ENCODE data around the gene HLA-DOA. TPM values are rescaled to one million over a fixed set of nuclear protein-coding genes. Genes with fewer than 3 reads are reported as not detected.

HLA-DOA gene
- total RNA-seq = 10 to 100 TPM in 2 of 4 donors, 1 to 10 TPM in 2; 3.8 to 11.5 (median 8.3) TPM

- peaks cover 0 to 7% (median 2%) of the 10 kb centered on the region in 4 donors for H3K4me1 ChIP-seq
- peaks cover 0 to 73% (median 6%) of the 10 kb centered on the region in 4 donors for H3K27me3 ChIP-seq
- WGBS = 35% methylated on average over 24 of the region's 24 CpGs
- intact Hi-C loops (cut with DNase I) = no loop called here
- no peak for DNase-seq (ENCODE audit: extremely low spot score)
- no peaks in the 10 kb centered on the region for H3K36me3 ChIP-seq
- no peak for TF ChIP-seq POLR2A (IDR thresholded peaks at IDR 0.05; ENCODE audit: low read depth)
- TF ChIP-seq, protein P1, sequence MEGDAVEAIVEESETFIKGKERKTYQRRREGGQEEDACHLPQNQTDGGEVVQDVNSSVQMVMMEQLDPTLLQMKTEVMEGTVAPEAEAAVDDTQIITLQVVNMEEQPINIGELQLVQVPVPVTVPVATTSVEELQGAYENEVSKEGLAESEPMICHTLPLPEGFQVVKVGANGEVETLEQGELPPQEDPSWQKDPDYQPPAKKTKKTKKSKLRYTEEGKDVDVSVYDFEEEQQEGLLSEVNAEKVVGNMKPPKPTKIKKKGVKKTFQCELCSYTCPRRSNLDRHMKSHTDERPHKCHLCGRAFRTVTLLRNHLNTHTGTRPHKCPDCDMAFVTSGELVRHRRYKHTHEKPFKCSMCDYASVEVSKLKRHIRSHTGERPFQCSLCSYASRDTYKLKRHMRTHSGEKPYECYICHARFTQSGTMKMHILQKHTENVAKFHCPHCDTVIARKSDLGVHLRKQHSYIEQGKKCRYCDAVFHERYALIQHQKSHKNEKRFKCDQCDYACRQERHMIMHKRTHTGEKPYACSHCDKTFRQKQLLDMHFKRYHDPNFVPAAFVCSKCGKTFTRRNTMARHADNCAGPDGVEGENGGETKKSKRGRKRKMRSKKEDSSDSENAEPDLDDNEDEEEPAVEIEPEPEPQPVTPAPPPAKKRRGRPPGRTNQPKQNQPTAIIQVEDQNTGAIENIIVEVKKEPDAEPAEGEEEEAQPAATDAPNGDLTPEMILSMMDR (IDR thresholded peaks at IDR 0.05) = no peak
- no peak for TF ChIP-seq POLR2AphosphoS5 (IDR thresholded peaks at IDR 0.05)
- TF ChIP-seq EP300 (IDR thresholded peaks at IDR 0.05) = no peak
- no peak within 1 kb of the TSS for H3K27ac ChIP-seq (replicated peaks in 1 of 4)
- H3K4me3 ChIP-seq = peak within 1 kb of the TSS; percentile 32 to 49 (median 38)
- H3K9me3 ChIP-seq = no peaks in the 10 kb centered on the region
Measured at GRCh38 chr6:33008944-33009861, at the start of gene HLA-DOA. Gene HLA-DOA (minus strand): TSS chr6:33009591.

DNA sequence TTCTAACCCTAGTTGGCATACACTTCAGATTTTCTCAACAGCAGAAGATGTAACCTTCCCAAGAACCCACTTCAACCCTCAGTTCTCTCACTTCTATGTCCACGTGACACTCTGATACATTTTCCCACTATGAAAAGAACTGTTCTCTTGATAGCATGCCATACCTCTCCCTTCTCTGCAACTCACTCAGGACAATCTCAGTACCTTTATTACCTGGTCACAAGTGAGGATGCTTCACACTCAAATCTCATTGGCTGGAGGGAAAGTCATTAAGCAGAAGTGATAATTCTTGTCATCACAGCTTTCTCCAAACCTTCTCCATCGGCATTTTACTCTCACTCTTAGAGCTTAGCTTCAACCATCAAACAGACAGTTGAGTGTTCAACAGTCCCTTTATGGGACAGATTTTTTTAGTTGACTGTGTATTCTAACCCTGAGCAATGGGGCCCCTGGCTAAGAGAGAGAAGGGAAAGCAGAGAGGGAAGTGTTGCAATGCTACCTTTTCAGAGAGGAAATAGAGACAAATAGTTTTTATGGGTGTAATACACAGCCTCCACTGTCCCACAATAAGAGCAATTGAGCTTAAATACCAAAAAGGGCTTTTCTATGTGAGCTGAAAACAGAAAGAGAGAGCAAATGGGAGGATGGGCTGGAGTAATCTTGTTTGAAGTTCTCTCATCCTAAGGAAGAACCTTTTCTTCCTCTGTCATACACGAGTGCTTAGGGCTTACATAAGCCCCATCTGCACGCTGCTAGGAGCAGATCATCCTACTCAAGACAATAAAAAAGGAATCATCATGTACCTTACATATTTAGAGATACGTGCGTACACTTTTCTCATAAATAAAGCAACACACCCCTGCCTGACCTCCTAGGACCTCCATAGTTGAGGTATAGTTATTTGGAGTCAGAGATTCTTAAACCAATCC, 48.1 kb upstream of the HLA-DOA start:
- H3K36me3 ChIP-seq = no peaks in the 10 kb centered on the region
- intact Hi-C loops (cut with DNase I) = no loop called here
- 30% methylated on average over 6 of the region's 6 CpGs for WGBS
- TF ChIP-seq EP300 (IDR thresholded peaks at IDR 0.05) = no peak
- TF ChIP-seq, protein P1 (IDR thresholded peaks at IDR 0.05) = no peak
- TF ChIP-seq POLR2AphosphoS5 (IDR thresholded peaks at IDR 0.05) = no peak
- no peak for TF ChIP-seq POLR2A (IDR thresholded peaks at IDR 0.05; ENCODE audit: low read depth)
- H3K4me1 ChIP-seq = no peaks in the 10 kb centered on the region
- no peaks in the 10 kb centered on the region for H3K9me3 ChIP-seq
- peaks cover 0 to 7% (median 0%) of the 10 kb centered on the region in 4 donors for H3K27me3 ChIP-seq
- H3K4me3 ChIP-seq = no peak overlapping the region
- no peak for DNase-seq (ENCODE audit: extremely low spot score)
- no peak overlapping the region for H3K27ac ChIP-seq (replicated peaks in 1 of 4)

DNA sequence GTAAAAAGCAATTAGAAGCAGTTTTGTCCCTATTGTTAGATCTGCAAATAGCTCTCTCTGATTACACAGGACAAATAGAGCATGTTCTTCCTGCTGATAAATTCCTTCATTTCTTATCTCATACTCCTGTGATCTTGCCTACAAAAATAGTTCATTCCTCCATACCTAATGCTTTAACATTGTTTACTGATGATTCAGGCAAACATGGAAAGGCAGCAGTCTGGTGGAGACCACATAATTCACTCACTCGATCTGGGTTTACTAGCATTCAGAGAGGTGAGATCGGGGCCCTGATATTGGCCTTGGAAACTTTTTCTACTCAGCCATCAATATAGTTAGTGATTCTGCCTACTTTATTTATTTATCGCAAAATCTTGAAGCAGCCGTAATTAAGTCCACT, 43.8 kb upstream of the HLA-DOA start:
- intact Hi-C loops (cut with DNase I) = no loop called here

DNA sequence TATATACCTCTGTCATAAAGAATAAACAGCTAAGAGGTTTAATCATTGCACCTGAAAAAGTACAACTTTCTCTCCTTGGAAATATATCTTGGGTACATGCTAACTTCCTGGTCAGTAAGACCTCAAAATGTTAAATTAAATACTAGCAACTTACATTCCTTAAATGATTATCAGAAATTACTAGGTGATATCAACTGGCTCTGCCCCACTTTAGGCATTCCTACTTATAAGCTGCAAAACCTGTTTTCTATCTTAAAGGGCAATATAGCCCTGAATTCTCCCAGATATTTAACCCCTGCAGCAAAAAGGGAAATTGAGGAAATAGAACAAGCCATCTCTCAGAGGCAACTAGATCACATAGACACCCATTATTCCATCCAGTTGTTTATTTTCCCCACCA, 43.2 kb upstream of the HLA-DOA start:
- intact Hi-C loops (cut with DNase I) = no loop called here
- peaks cover 0 to 13% (median 8%) of the 10 kb centered on the region in 4 donors for H3K27me3 ChIP-seq
- H3K4me3 ChIP-seq = no peak overlapping the region
- H3K36me3 ChIP-seq = no peaks in the 10 kb centered on the region
- H3K9me3 ChIP-seq = no peaks in the 10 kb centered on the region
- TF ChIP-seq EP300 (IDR thresholded peaks at IDR 0.05) (no peak), POLR2A (IDR thresholded peaks at IDR 0.05; ENCODE audit: low read depth) (no peak), POLR2AphosphoS5 (IDR thresholded peaks at IDR 0.05) (no peak)
- TF ChIP-seq, protein P1 (IDR thresholded peaks at IDR 0.05) = no peak
- H3K27ac ChIP-seq (replicated peaks in 1 of 4) = no peak overlapping the region
- no peak for DNase-seq (ENCODE audit: extremely low spot score)
- H3K4me1 ChIP-seq = no peaks in the 10 kb centered on the region

More for the DNA sequence above, 43.8 kb upstream of the HLA-DOA start:
- 71% methylated on average over 4 of the region's 4 CpGs for WGBS
- Histone ChIP-seq H3K27ac (replicated peaks in 1 of 4) (no peak overlapping the region), H3K9me3 (no peaks in the 10 kb centered on the region), H3K36me3 (no peaks in the 10 kb centered on the region), H3K27me3 (peaks cover 0 to 14% (median 10%) of the 10 kb centered on the region in 4 donors), H3K4me3 (no peak overlapping the region), H3K4me1 (no peaks in the 10 kb centered on the region)
- no peak for DNase-seq (ENCODE audit: extremely low spot score)
- TF ChIP-seq POLR2AphosphoS5 (IDR thresholded peaks at IDR 0.05) (no peak), POLR2A (IDR thresholded peaks at IDR 0.05; ENCODE audit: low read depth) (no peak), EP300 (IDR thresholded peaks at IDR 0.05) (no peak)
- TF ChIP-seq, protein P1 (IDR thresholded peaks at IDR 0.05) = no peak
